Measurements from ENCODE around the gene MYH6.

The MYH6 gene

GRCh38 chr14:23351681-23352505, 56.2 kb downstream of the MYH6 start:
- H3K4me3 ChIP-seq (ENCODE audit: low read length): peak overlapping the region; percentile 56
- DNase-seq (ENCODE audit: low read depth, low spot score): no peak

GRCh38 chr14:23349156-23349845, 58.8 kb downstream of the MYH6 start:
- H3K4me3 ChIP-seq (ENCODE audit: low read length): no peak overlapping the region
- DNase-seq (ENCODE audit: low read depth, low spot score): no peak

- DNase-seq (ENCODE audit: low read depth, low spot score): no peak
- no peak overlapping the region for H3K4me3 ChIP-seq (ENCODE audit: low read length)
These were observed 59.8 kb downstream of the MYH6 start for GRCh38 chr14:23348297-23348655.

GRCh38 chr14:23347406-23348296, 60.4 kb downstream of the MYH6 start:
- H3K4me3 ChIP-seq (ENCODE audit: low read length): no peak overlapping the region
- no peak for DNase-seq (ENCODE audit: low read depth, low spot score)

GRCh38 chr14:23346693-23347405, 61.2 kb downstream of the MYH6 start:
- H3K4me3 ChIP-seq (ENCODE audit: low read length): no peak overlapping the region
- DNase-seq (ENCODE audit: low read depth, low spot score): no peak

GRCh38 chr14:23345987-23346692, 61.9 kb downstream of the MYH6 start:
- no peak for DNase-seq (ENCODE audit: low read depth, low spot score)
- no peak overlapping the region for H3K4me3 ChIP-seq (ENCODE audit: low read length)

- no peak overlapping the region for H3K4me3 ChIP-seq (ENCODE audit: low read length)
- DNase-seq (ENCODE audit: low read depth, low spot score): no peak
These were observed 63.6 kb downstream of the MYH6 start for GRCh38 chr14:23344481-23344880.

- H3K4me3 ChIP-seq (ENCODE audit: low read length): no peak overlapping the region
- no peak for DNase-seq (ENCODE audit: low read depth, low spot score)
These were observed 68.4 kb downstream of the MYH6 start for GRCh38 chr14:23339506-23340268.

- no peak overlapping the region for H3K4me3 ChIP-seq (ENCODE audit: low read length)
- no peak for DNase-seq (ENCODE audit: low read depth, low spot score)
These were observed 72.5 kb downstream of the MYH6 start for GRCh38 chr14:23335623-23336022.
